Karpas-422 (cell line): ENCODE data around the gene GALNT8. TPM values are rescaled to one million over a fixed set of nuclear protein-coding genes. Genes with fewer than 3 reads are reported as not detected.

Experiments
- DNase-seq: peaks from one replicate; pipeline ENCODE4 v3.0.0-alpha.2; 2015
- H2AFZ ChIP-seq: fragments of 200-600 bp; sonication (generic); 2 replicates; pipeline ENCODE4 v1.6.1; 2014; ENCODE audit warnings: antibody characterized with exemption, low read length, mixed read lengths
- H3K27ac ChIP-seq: fragments of 200-600 bp; sonication (generic); 2 replicates; pipeline ENCODE4 v1.5.1; 2014; ENCODE audit warnings: mild to moderate bottlenecking, low read length, moderate library complexity
- H3K27me3 ChIP-seq: fragments of 200-600 bp; sonication (generic); 2 replicates; pipeline ENCODE4 v1.6.1; 2014; ENCODE audit warnings: low read length, mixed read lengths
- H3K36me3 ChIP-seq: fragments of 200-600 bp; sonication (generic); 2 replicates; pipeline ENCODE4 v1.6.1; 2014; ENCODE audit warnings: low read length, mixed read lengths; ENCODE audit not compliant: insufficient read depth
- H3K4me1 ChIP-seq: fragments of 200-600 bp; sonication (generic); 2 replicates; pipeline ENCODE4 v1.6.1; 2014; ENCODE audit warnings: mild to moderate bottlenecking, low read length, mixed read lengths
- H3K4me2 ChIP-seq: fragments of 200-600 bp; sonication (generic); 2 replicates; pipeline ENCODE4 v1.6.1; 2014; ENCODE audit warnings: low read length, low read depth, mild to moderate bottlenecking; ENCODE audit not compliant: poor library complexity, severe bottlenecking
- H3K4me3 ChIP-seq: fragments of 200-600 bp; sonication (generic); 2 replicates; pipeline ENCODE4 v1.5.1; 2014; ENCODE audit warnings: mild to moderate bottlenecking, antibody characterized with exemption, low read length, mixed read lengths
- H3K79me2 ChIP-seq: fragments of 200-600 bp; sonication (generic); 2 replicates; pipeline ENCODE4 v1.6.1; 2014; ENCODE audit warnings: mild to moderate bottlenecking, low read length, mixed read lengths
- H3K9ac ChIP-seq: fragments of 200-600 bp; sonication (generic); 2 replicates; pipeline ENCODE4 v1.6.0; 2014; ENCODE audit warnings: low read length
- H3K9me2 ChIP-seq: fragments of 200-600 bp; sonication (generic), shearing (Covaris generic); replicated peaks from 2 replicates; pipeline ENCODE4 v1.6.0; 2014; ENCODE audit warnings: mild to moderate bottlenecking, low read length, moderate library complexity; ENCODE audit not compliant: insufficient read depth
- H3K9me3 ChIP-seq: fragments of 300-700, 200-600 bp; sonication (generic); 2 replicates; pipeline ENCODE4 v1.6.1; 2014; ENCODE audit warnings: low read length, mixed read lengths
- H4K20me1 ChIP-seq: fragments of 200-600 bp; sonication (generic); 2 replicates; pipeline ENCODE4 v1.6.1; 2014; ENCODE audit warnings: mild to moderate bottlenecking, antibody characterized with exemption, low read length, low read depth; ENCODE audit not compliant: insufficient read depth
- total RNA-seq: library from RNA; depleted of rRNA; stranded (reverse); fragments of >200 nt; shearing (Covaris generic); gene quantifications from 2 replicates; pipeline ENCODE4 v1.2.3, GENCODE V29; 2014; ENCODE audit warnings: low replicate concordance

The GALNT8 gene
- total RNA-seq, 1 experiment from 2014 or later = not detected

- no peak overlapping the region for H2AFZ ChIP-seq
- H3K4me3 ChIP-seq = no peak overlapping the region
- H3K27me3 ChIP-seq = no peaks in the 10 kb centered on the region
- no peak overlapping the region for H3K4me2 ChIP-seq
- H3K9me2 ChIP-seq = no peaks in the 10 kb centered on the region
- DNase-seq = no peak
- H3K36me3 ChIP-seq = no peaks in the 10 kb centered on the region
- no peaks in the 10 kb centered on the region for H3K4me1 ChIP-seq
- no peaks in the 10 kb centered on the region for H3K9me3 ChIP-seq
- H3K27ac ChIP-seq = no peak overlapping the region
- no peak overlapping the region for H3K9ac ChIP-seq
- H3K79me2 ChIP-seq = no peaks in the 10 kb centered on the region
- H4K20me1 ChIP-seq = no peaks in the 10 kb centered on the region
These were observed 71.3 kb downstream of the GALNT8 start for GRCh38 chr12:4791497-4791896.

DNA sequence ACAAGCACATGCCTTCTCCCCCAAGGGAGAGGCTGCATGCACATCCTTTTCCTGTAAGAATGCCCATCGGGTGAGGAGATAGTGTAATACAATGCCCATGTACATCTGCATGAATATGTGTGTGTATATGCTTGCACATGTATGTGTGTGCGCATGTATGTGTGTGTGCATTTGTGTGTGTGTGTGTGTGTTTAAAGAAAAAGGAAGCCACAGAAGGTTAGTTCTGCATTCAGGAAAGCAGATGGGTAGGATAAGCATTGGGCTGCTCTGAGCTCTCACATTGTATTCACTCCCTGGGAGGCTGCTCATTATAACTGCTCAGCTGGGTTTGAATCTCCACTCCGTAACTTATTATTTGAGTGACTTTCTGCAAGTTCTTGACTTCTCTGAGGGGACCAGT is 74.3 kb downstream of the GALNT8 start:
- Histone ChIP-seq H3K27me3 (no peaks in the 10 kb centered on the region), H3K36me3 (no peaks in the 10 kb centered on the region), H3K4me2 (no peak overlapping the region)

GRCh38 chr12:4796216-4796615 is 76.0 kb downstream of the GALNT8 start:
- Histone ChIP-seq H3K4me2 (no peak overlapping the region), H3K9ac (no peak overlapping the region), H3K27me3 (no peaks in the 10 kb centered on the region), H3K27ac (no peak overlapping the region), H3K4me1 (no peaks in the 10 kb centered on the region), H3K4me3 (no peak overlapping the region), H2AFZ (no peak overlapping the region), H3K36me3 (no peaks in the 10 kb centered on the region), H3K9me2 (no peaks in the 10 kb centered on the region), H3K9me3 (no peaks in the 10 kb centered on the region), H3K79me2 (no peaks in the 10 kb centered on the region), H4K20me1 (no peaks in the 10 kb centered on the region)
- DNase-seq = no peak

More for the DNA sequence above, 74.3 kb downstream of the GALNT8 start:
- Histone ChIP-seq H4K20me1 (no peaks in the 10 kb centered on the region), H3K27ac (no peak overlapping the region), H3K4me3 (no peak overlapping the region), H3K9ac (no peak overlapping the region), H3K4me1 (no peaks in the 10 kb centered on the region), H2AFZ (no peak overlapping the region), H3K9me3 (no peaks in the 10 kb centered on the region), H3K79me2 (no peaks in the 10 kb centered on the region), H3K9me2 (no peaks in the 10 kb centered on the region)
- no peak for DNase-seq

- Histone ChIP-seq H3K36me3 (no peaks in the 10 kb centered on the region), H3K9me3 (no peaks in the 10 kb centered on the region), H2AFZ (no peak overlapping the region), H4K20me1 (no peaks in the 10 kb centered on the region), H3K9ac (no peak overlapping the region), H3K27me3 (no peaks in the 10 kb centered on the region), H3K4me3 (no peak overlapping the region), H3K79me2 (no peaks in the 10 kb centered on the region), H3K4me2 (no peak overlapping the region), H3K4me1 (no peaks in the 10 kb centered on the region), H3K27ac (no peak overlapping the region), H3K9me2 (no peaks in the 10 kb centered on the region)
- DNase-seq = no peak
These were observed 76.7 kb downstream of the GALNT8 start for GRCh38 chr12:4796694-4797482.

- no peaks in the 10 kb centered on the region for H3K9me3 ChIP-seq
- no peaks in the 10 kb centered on the region for H3K4me1 ChIP-seq
- no peaks in the 10 kb centered on the region for H3K79me2 ChIP-seq
- no peak overlapping the region for H3K4me3 ChIP-seq
- no peaks in the 10 kb centered on the region for H4K20me1 ChIP-seq
- H3K36me3 ChIP-seq = no peaks in the 10 kb centered on the region
- H3K4me2 ChIP-seq = no peak overlapping the region
- no peak overlapping the region for H3K9ac ChIP-seq
- no peak overlapping the region for H3K27ac ChIP-seq
- H3K27me3 ChIP-seq = no peaks in the 10 kb centered on the region
- H3K9me2 ChIP-seq = no peaks in the 10 kb centered on the region
- DNase-seq = no peak
- no peak overlapping the region for H2AFZ ChIP-seq
These were observed 80.4 kb downstream of the GALNT8 start for GRCh38 chr12:4800555-4800954.

- Histone ChIP-seq H3K79me2 (no peaks in the 10 kb centered on the region), H3K36me3 (no peaks in the 10 kb centered on the region), H3K4me2 (no peak overlapping the region), H3K9ac (no peak overlapping the region), H2AFZ (no peak overlapping the region), H3K4me1 (no peaks in the 10 kb centered on the region), H3K27ac (no peak overlapping the region), H3K9me2 (no peaks in the 10 kb centered on the region), H3K27me3 (no peaks in the 10 kb centered on the region), H3K4me3 (no peak overlapping the region), H3K9me3 (no peaks in the 10 kb centered on the region), H4K20me1 (no peaks in the 10 kb centered on the region)
- DNase-seq = no peak
These were observed 82.6 kb downstream of the GALNT8 start for GRCh38 chr12:4802841-4803240.

GRCh38 chr12:4806439-4807115 is 86.4 kb downstream of the GALNT8 start:
- no peaks in the 10 kb centered on the region for H3K9me2 ChIP-seq
- H3K4me2 ChIP-seq = no peak overlapping the region
- no peak overlapping the region for H3K9ac ChIP-seq
- no peaks in the 10 kb centered on the region for H3K79me2 ChIP-seq
- no peak for DNase-seq
- H3K36me3 ChIP-seq = no peaks in the 10 kb centered on the region
- no peaks in the 10 kb centered on the region for H3K9me3 ChIP-seq
- no peaks in the 10 kb centered on the region for H3K4me1 ChIP-seq
- no peak overlapping the region for H3K4me3 ChIP-seq
- H3K27ac ChIP-seq = no peak overlapping the region
- H3K27me3 ChIP-seq = no peaks in the 10 kb centered on the region
- no peaks in the 10 kb centered on the region for H4K20me1 ChIP-seq
- no peak overlapping the region for H2AFZ ChIP-seq

- H3K27ac ChIP-seq = no peak overlapping the region
- H3K36me3 ChIP-seq = no peaks in the 10 kb centered on the region
- H3K79me2 ChIP-seq = no peaks in the 10 kb centered on the region
- H3K4me1 ChIP-seq = no peaks in the 10 kb centered on the region
- no peaks in the 10 kb centered on the region for H3K9me2 ChIP-seq
- H3K9ac ChIP-seq = no peak overlapping the region
- DNase-seq = no peak
- H3K4me2 ChIP-seq = no peak overlapping the region
- no peak overlapping the region for H2AFZ ChIP-seq
- H3K4me3 ChIP-seq = no peak overlapping the region
- H4K20me1 ChIP-seq = no peaks in the 10 kb centered on the region
- H3K9me3 ChIP-seq = no peaks in the 10 kb centered on the region
- H3K27me3 ChIP-seq = no peaks in the 10 kb centered on the region
These were observed 87.0 kb downstream of the GALNT8 start for GRCh38 chr12:4807116-4807783.
